ENCODE results near the gene PHLDA2. TPM values are rescaled to one million over a fixed set of nuclear protein-coding genes. Genes with fewer than 3 reads are reported as not detected.

The PHLDA2 gene
- total and polyA plus RNA-seq, 2 experiments from 2014 or later = 11.7 to 66.0 TPM

DNA sequence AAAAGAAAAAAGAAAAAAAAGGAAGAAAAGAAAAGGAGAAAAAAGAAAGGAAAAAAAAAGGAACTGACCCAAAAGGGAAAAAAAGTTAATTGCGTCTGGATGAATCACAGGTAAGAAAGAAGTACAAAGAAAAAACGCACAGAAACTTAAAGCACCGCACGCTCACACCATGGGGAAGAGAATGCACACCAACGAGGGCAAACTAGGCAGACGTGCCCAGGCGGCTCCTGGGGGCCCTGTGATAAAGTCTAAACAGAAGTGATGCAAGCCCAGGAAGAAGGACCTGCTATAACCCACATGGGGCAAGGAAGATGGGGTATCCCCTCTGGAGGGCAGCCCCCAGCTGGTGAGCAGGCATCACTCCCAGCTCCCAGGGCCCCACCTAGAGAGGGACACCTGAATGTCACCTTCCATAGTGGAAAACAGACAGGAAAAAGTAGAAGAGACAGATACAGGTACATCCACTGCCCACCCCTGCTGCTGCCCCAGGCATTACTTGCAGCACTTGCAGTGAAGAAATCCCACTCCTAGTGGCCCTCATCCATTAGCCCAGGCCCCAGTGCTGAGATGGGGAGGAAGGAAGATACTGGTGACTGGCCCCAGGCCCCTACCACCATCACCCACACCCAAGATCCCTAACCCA is 34.0 kb upstream of the PHLDA2 start:
- Histone ChIP-seq H3K4me2 (ENCODE audit: unreplicated experiment) (no peak overlapping the region), H3K9me3 (ENCODE audit: low read depth) (no peaks in the 10 kb centered on the region), H3K9ac (no peak overlapping the region), H2AFZ (no peak overlapping the region), H3K27ac (no peak overlapping the region), H3K4me1 (ENCODE audit: insufficient read depth) (no peaks in the 10 kb centered on the region), H3K9me2 (ENCODE audit: insufficient read depth) (no peaks in the 10 kb centered on the region), H4K20me1 (ENCODE audit: insufficient read depth) (no peaks in the 10 kb centered on the region), H3F3A (ENCODE audit: insufficient read depth) (no peaks in the 10 kb centered on the region), H3K27me3 (replicated peaks; ENCODE audit: insufficient read depth) (no peaks in the 10 kb centered on the region), H3K79me2 (ENCODE audit: insufficient read depth) (peaks cover 62% of the 10 kb centered on the region), H3K4me3 (no peak overlapping the region), H3K36me3 (ENCODE audit: low read depth) (peaks cover 56% of the 10 kb centered on the region)
- in situ Hi-C loops (cut with MboI) = no loop called here
- no peak for TF ChIP-seq EZH2 (IDR thresholded peaks at IDR 0.05; ENCODE audit: insufficient read depth, poor library complexity, severe bottlenecking)
- no peak for TF ChIP-seq EZH2phosphoT487 (IDR thresholded peaks at IDR 0.05; ENCODE audit: insufficient read depth, low read depth)
- no peak for DNase-seq
- 89 to 93% methylated on average over 7 of the region's 7 CpGs for WGBS, 2 experiments (ENCODE audit: low coverage in 1 of 2, low lambda C conversion rate in 2 of 2, missing lambda C conversion rate in 2 of 2)

DNA sequence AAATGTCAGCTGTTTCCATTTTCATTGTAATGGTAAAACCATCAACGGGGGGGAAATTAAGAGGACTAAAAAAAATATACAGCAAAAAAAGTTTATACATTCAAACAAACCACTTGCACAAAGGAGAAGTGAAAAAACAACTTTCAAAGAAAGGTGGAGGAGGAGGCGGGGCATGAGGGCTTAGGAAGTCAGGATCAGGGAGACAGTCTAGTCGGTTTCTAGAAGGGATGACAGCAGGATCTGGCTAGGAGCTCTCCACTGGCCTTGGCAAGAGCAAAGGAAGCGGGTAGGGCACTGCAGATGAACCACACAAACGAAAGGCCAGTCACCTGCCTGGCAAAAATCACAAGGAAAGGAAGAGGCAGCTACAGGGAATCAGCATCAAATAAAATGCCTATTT is 31.9 kb upstream of the PHLDA2 start:
- Histone ChIP-seq H3K9me2 (ENCODE audit: insufficient read depth) (no peaks in the 10 kb centered on the region), H4K20me1 (ENCODE audit: insufficient read depth) (no peaks in the 10 kb centered on the region), H3K4me2 (ENCODE audit: unreplicated experiment) (no peak overlapping the region), H3K27ac (no peak overlapping the region), H3K9ac (no peak overlapping the region), H3K9me3 (ENCODE audit: low read depth) (no peaks in the 10 kb centered on the region), H3K79me2 (ENCODE audit: insufficient read depth) (peaks cover 54% of the 10 kb centered on the region), H3F3A (ENCODE audit: insufficient read depth) (no peaks in the 10 kb centered on the region), H3K4me3 (no peak overlapping the region), H3K36me3 (ENCODE audit: low read depth) (peaks cover 59% of the 10 kb centered on the region), H3K27me3 (replicated peaks; ENCODE audit: insufficient read depth) (no peaks in the 10 kb centered on the region), H3K4me1 (ENCODE audit: insufficient read depth) (no peaks in the 10 kb centered on the region), H2AFZ (no peak overlapping the region)
- TF ChIP-seq EZH2phosphoT487 (IDR thresholded peaks at IDR 0.05; ENCODE audit: insufficient read depth, low read depth) (no peak), EZH2 (IDR thresholded peaks at IDR 0.05; ENCODE audit: insufficient read depth, poor library complexity, severe bottlenecking) (no peak)
- 90 to 95% methylated on average over 5 of the region's 5 CpGs for WGBS, 2 experiments (ENCODE audit: low coverage in 1 of 2, low lambda C conversion rate in 2 of 2, missing lambda C conversion rate in 2 of 2)
- DNase-seq = no peak
- in situ Hi-C loops (cut with MboI) = no loop called here

DNA sequence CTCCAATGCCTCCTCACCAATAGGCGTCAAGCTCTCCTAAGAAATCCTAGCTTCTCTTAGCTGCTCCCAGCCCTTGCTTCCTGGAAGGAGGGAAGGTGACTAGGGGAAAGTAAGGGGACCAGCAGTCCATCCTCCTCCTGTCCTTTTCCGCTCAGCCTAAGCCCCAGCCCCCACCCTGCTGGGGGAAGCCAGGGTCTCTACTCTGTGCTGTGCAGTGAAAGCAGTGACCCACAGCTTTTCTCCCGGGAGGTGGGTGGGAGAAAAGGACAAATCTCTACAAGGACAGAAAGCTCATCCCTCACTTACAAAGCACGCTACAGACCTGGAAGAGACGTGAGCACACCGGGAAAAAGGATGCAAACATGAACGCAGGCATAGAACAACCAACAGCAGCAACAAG is 30.9 kb upstream of the PHLDA2 start:
- H3K36me3 ChIP-seq (ENCODE audit: low read depth) = peaks cover 58% of the 10 kb centered on the region
- no peaks in the 10 kb centered on the region for H3K27me3 ChIP-seq (replicated peaks; ENCODE audit: insufficient read depth)
- no peaks in the 10 kb centered on the region for H3F3A ChIP-seq (ENCODE audit: insufficient read depth)
- DNase-seq = no peak
- no peaks in the 10 kb centered on the region for H4K20me1 ChIP-seq (ENCODE audit: insufficient read depth)
- in situ Hi-C loops (cut with MboI) = no loop called here
- WGBS, 2 experiments (ENCODE audit: low coverage in 1 of 2, low lambda C conversion rate in 2 of 2, missing lambda C conversion rate in 2 of 2) = 95 to 98% methylated on average over 7 of the region's 7 CpGs
- no peak overlapping the region for H3K27ac ChIP-seq
- H3K4me2 ChIP-seq (ENCODE audit: unreplicated experiment) = no peak overlapping the region
- H3K9me3 ChIP-seq (ENCODE audit: low read depth) = no peaks in the 10 kb centered on the region
- H2AFZ ChIP-seq = no peak overlapping the region
- TF ChIP-seq EZH2phosphoT487 (IDR thresholded peaks at IDR 0.05; ENCODE audit: insufficient read depth, low read depth) = no peak
- no peak for TF ChIP-seq EZH2 (IDR thresholded peaks at IDR 0.05; ENCODE audit: insufficient read depth, poor library complexity, severe bottlenecking)
- H3K9ac ChIP-seq = no peak overlapping the region
- H3K4me1 ChIP-seq (ENCODE audit: insufficient read depth) = no peaks in the 10 kb centered on the region
- H3K4me3 ChIP-seq = no peak overlapping the region
- peaks cover 44% of the 10 kb centered on the region for H3K79me2 ChIP-seq (ENCODE audit: insufficient read depth)
- no peaks in the 10 kb centered on the region for H3K9me2 ChIP-seq (ENCODE audit: insufficient read depth)

DNA sequence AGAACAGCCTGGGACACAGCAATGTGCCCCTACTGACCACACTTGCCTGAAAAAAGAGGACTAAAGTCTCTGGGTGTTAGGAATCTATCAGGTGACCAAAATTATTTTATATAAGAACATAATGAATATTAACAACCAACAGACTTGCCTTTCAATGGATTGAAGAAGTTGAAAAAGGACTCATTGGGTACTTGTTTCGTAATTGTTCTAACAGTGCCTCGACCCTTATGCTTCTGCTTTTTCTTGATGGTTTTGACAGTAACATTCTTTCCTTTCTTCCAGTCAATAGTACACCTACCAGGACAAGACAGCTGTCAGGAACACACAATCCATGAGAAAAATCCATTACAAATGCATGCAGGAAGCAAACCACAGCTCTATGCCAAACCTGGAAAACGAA is 29.0 kb upstream of the PHLDA2 start:
- TF ChIP-seq EZH2phosphoT487 (IDR thresholded peaks at IDR 0.05; ENCODE audit: insufficient read depth, low read depth) (no peak), EZH2 (IDR thresholded peaks at IDR 0.05; ENCODE audit: insufficient read depth, poor library complexity, severe bottlenecking) (no peak)
- no peaks in the 10 kb centered on the region for H3K27me3 ChIP-seq (replicated peaks; ENCODE audit: insufficient read depth)
- in situ Hi-C loops (cut with MboI) = no loop called here
- peaks cover 39% of the 10 kb centered on the region for H3K79me2 ChIP-seq (ENCODE audit: insufficient read depth)
- no peak overlapping the region for H3K4me3 ChIP-seq
- H3K9me3 ChIP-seq (ENCODE audit: low read depth) = no peaks in the 10 kb centered on the region
- no peaks in the 10 kb centered on the region for H3K4me1 ChIP-seq (ENCODE audit: insufficient read depth)
- H3K27ac ChIP-seq = no peak overlapping the region
- no peak overlapping the region for H2AFZ ChIP-seq
- no peaks in the 10 kb centered on the region for H4K20me1 ChIP-seq (ENCODE audit: insufficient read depth)
- peaks cover 53% of the 10 kb centered on the region for H3K36me3 ChIP-seq (ENCODE audit: low read depth)
- H3K9me2 ChIP-seq (ENCODE audit: insufficient read depth) = no peaks in the 10 kb centered on the region
- no peak overlapping the region for H3K9ac ChIP-seq
- DNase-seq = no peak
- 57 to 64% methylated on average over 3 of the region's 3 CpGs for WGBS, 2 experiments (ENCODE audit: low coverage in 1 of 2, low lambda C conversion rate in 2 of 2, missing lambda C conversion rate in 2 of 2)
- peaks cover 9% of the 10 kb centered on the region for H3F3A ChIP-seq (ENCODE audit: insufficient read depth)
- H3K4me2 ChIP-seq (ENCODE audit: unreplicated experiment) = no peak overlapping the region
